ENCODE data around the gene NUDT16L1. TPM values are rescaled to one million over a fixed set of nuclear protein-coding genes. Genes with fewer than 3 reads are reported as not detected.
A peak's percentile ranks its signal among the peaks of the same experiment; 100 is the strongest.

NUDT16L1 gene
- total RNA-seq, 2 experiments from 2014 or later: 26.5 to 29.1 TPM

GRCh38 chr16:4694642-4695451, 1.5 kb downstream of the NUDT16L1 start:
- Mint-ChIP-seq H3K27me3 (no peaks in the 10 kb centered on the region), H3K36me3 (peaks cover 6% of the 10 kb centered on the region)
- DNase-seq: no peak

DNA sequence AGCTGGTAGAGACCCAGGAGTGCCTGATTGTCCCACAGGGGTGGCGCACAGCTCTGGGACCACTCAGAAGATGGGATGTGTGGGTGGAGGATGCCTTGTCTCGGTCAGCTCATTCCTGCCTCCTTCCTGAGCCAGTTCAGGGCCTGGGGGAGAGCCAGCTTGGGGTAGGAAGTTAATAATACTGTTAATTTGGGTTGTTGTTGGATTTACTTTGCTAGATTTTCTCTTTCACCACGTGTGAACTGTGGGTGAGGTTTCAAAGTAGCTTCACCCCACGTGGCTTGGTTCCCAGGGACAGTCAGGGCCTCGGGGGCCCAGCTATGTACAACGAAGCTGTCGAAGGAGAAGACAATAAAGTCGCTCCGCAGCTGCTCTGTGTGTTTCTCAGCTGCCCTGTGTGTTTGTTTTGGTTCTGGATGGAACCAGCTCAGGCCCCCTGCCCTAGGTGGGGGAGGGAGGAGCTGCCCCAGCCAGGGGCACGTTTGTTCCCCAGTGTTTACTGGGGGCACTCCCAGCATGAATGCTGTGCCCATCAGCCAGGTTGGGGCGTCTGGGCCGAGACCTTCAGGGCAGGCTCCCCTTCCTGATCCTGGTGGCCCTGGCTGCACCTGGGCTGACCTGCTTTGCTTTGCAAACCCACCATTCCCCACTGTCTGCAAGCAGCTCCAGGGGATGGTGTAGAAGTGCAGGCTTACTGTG, 2.3 kb downstream of the NUDT16L1 start:
- H3K27me3 Mint-ChIP-seq: no peaks in the 10 kb centered on the region
- peak overlapping the region; percentile 48 for H3K27ac Mint-ChIP-seq
- H3K9me3 Mint-ChIP-seq: no peaks in the 10 kb centered on the region
- peaks cover 7% of the 10 kb centered on the region for H3K36me3 Mint-ChIP-seq
- H3K4me1 Mint-ChIP-seq: peaks cover 28% of the 10 kb centered on the region
- no peak for DNase-seq
- peak overlapping the region; percentile 75 for H3K4me3 Mint-ChIP-seq

More at GRCh38 chr16:4694642-4695451, 1.5 kb downstream of the NUDT16L1 start:
- Mint-ChIP-seq H3K9me3 (no peaks in the 10 kb centered on the region), H3K4me3 (peak overlapping the region; percentile 75), H3K4me1 (peaks cover 22% of the 10 kb centered on the region), H3K27ac (peak overlapping the region; percentile 68)

DNA sequence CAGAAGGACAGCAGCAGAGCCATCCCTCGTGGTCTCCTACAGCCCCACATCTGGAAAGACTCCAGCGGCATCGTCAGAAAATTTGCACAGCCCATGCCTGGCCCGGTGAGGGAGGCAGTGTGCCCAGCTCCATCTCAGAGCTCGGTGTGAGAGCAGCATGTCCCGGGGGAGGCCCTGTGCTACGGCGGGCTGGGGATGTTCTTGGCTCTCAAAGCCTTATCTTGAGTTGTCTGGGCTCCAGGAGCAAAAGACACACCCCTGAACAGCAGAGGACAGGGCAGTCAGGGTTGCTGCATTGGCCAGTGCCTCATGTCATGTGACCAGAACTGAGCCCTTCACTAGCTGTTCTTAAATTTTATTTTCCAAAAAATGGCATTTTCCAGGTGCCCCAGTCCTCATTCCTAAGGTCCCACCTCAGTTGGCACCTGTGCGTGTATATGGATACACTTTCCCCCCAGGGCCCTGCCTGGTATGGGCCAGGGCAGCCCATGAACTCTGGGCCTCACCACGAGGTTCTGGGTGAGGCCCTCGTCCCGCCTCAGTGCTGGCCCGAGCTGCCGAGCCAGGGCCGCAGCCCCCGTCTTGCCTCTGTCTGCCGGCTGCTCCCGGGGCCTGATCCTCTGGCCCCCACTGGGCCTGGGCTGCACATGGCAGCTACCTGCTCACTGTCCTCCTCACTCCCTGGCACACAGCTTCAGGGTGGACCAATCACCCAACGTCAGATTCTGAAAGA, 3.0 kb downstream of the NUDT16L1 start:
- Mint-ChIP-seq H3K4me1 (peaks cover 30% of the 10 kb centered on the region), H3K27ac (no peak overlapping the region), H3K27me3 (no peaks in the 10 kb centered on the region), H3K4me3 (no peak overlapping the region), H3K9me3 (no peaks in the 10 kb centered on the region), H3K36me3 (peaks cover 7% of the 10 kb centered on the region)
- no peak for DNase-seq

DNA sequence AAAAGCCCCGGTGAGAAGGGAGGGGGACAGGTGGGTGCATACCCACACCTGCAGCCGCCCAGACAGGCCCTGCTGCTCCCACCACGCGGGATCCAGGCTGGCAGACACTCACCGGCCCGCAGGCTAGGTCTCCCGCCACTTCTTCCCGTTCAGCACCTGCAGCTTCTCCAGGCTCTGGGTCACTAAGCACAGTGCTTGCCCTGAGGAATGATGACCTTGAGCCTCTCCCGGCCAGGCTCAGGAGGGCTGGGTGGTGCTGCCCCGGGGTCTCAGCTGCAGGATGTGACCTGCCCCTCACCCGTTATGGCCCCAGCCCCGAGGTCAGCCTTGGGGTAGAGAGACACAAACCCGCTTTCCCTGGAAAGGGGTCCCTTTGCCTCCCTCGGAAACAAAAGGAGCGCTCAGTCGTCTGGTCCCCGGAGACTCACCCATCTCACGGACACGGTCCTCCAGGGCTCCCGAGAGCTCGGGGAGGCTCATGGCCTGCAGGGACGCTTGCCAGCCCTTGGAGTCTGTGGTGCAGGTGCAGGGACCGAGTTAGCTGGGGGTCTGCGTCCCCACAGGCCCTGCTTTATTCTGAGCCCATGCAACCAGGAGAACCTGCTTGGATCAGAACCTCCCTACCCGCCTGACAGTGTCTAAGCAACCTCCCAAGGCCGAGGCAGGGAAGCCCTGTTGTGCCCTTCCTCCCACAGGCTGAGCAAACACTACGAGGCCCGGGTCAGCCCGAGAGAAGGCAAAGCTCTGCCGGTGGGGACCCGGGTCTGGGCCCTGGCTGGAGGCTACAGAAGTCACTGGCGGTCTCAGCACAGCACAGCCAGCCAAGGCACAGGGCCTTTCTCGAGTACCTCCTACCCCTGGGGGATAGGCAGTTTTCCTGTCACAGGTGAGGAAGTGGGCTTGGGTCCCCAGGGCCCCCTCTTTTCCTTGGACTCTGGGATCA, 3.8 kb downstream of the NUDT16L1 start:
- Mint-ChIP-seq H3K4me1 (peaks cover 30% of the 10 kb centered on the region), H3K27me3 (no peaks in the 10 kb centered on the region), H3K27ac (no peak overlapping the region), H3K9me3 (no peaks in the 10 kb centered on the region), H3K36me3 (peaks cover 7% of the 10 kb centered on the region), H3K4me3 (no peak overlapping the region)
- no peak for DNase-seq

DNA sequence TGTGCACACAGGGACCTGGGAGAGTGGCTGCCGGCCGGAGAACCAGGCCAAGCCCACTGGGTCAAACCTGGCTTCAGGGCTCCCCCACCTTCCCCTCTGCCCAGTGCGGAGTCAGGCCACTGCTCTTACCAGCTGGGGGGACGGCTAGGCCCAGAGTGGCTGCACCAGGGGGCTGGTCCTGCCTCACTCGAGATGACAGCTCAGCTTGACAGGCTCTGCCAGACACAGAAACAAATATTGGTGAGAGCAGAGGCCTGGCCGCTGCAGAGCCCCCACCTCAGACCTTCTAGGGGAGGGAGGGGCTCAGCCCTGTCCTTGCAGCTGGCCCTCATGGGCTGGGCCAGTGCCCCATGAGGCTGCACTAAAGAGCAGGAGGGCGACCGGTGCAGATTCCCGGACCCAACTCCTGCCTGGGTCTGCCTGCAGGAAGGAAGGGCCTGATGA, 4.5 kb downstream of the NUDT16L1 start:
- Mint-ChIP-seq H3K27ac (no peak overlapping the region), H3K9me3 (no peaks in the 10 kb centered on the region), H3K27me3 (no peaks in the 10 kb centered on the region), H3K4me1 (peaks cover 25% of the 10 kb centered on the region), H3K36me3 (peaks cover 7% of the 10 kb centered on the region), H3K4me3 (no peak overlapping the region)
- DNase-seq: no peak

DNA sequence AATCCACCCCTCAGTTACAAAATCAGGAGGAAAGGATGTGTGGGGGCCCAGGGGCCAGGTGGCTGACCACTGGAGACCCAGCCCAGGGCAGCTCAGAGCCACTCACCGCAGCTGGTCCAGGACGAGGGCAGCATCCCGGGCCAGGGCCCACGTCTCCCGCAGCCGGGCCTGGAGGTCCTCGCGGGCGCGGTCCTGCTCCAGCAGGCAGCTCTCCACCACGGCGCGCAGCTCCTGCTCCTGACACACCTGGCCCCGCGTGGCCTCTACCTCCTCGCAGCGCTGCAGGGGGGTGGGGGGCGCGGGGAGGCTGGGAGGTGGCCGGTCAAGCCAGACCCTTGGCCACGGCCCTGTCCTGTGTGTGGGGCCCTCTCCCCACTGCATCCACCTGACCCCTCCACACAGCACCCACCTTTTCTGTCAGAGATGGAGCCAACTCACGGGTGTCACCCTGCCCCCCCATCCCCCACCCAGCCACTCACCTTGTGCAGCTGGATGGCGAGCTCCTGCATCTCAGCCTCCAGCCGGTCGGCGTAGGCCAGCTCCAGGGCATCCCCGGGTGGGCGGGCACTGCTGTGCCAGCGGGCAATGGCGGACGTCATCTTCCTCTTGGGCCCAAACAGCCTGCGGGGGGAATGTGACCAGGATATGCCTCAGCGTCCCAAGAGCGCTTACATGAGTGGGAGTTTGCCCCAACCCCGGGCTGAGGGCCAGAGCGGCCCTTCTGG, 5.1 kb downstream of the NUDT16L1 start:
- H3K4me3 Mint-ChIP-seq: no peak overlapping the region
- no peak for DNase-seq
- no peaks in the 10 kb centered on the region for H3K9me3 Mint-ChIP-seq
- H3K27ac Mint-ChIP-seq: no peak overlapping the region
- peaks cover 25% of the 10 kb centered on the region for H3K4me1 Mint-ChIP-seq
- H3K36me3 Mint-ChIP-seq: peaks cover 7% of the 10 kb centered on the region
- no peaks in the 10 kb centered on the region for H3K27me3 Mint-ChIP-seq

DNA sequence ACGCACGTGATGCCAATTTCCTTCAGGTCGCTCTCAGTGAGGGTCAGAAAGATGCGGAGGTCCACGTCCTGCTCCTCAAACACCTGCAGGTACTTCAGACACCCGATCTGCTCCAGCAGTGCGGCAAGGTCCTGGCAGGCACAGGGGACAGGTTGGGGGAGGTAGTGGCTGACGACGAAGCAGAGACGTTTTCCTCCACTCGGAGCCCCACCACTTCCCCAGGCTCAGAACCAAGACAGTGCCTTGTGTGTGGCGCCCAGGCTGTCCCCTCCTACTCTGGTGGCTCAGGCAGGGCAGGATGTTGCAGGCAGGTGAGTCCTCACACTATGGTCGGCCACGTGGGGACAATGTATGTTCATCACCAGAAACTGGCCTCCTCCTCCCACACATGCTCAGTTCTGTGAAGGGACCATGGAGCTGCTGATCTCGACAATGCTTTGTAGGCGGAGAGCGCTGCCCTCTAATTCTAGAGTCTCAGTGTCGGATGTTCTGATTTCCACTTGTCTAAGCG, 5.7 kb downstream of the NUDT16L1 start:
- H3K4me3 Mint-ChIP-seq: no peak overlapping the region
- no peaks in the 10 kb centered on the region for H3K9me3 Mint-ChIP-seq

GRCh38 chr16:4700380-4700996, 7.1 kb downstream of the NUDT16L1 start:
- Mint-ChIP-seq H3K4me3 (no peak overlapping the region), H3K9me3 (no peaks in the 10 kb centered on the region), H3K4me1 (peaks cover 14% of the 10 kb centered on the region), H3K27ac (no peak overlapping the region), H3K27me3 (no peaks in the 10 kb centered on the region), H3K36me3 (peaks cover 7% of the 10 kb centered on the region)
- peak; percentile 65 for DNase-seq

More for the DNA sequence above, 5.7 kb downstream of the NUDT16L1 start:
- Mint-ChIP-seq H3K36me3 (peaks cover 7% of the 10 kb centered on the region), H3K27ac (no peak overlapping the region), H3K27me3 (no peaks in the 10 kb centered on the region), H3K4me1 (peaks cover 25% of the 10 kb centered on the region)
- no peak for DNase-seq

- DNase-seq: no peak
- no peak overlapping the region for H3K27ac Mint-ChIP-seq
- H3K27me3 Mint-ChIP-seq: no peaks in the 10 kb centered on the region
- peaks cover 13% of the 10 kb centered on the region for H3K4me1 Mint-ChIP-seq
- peaks cover 7% of the 10 kb centered on the region for H3K36me3 Mint-ChIP-seq
- no peaks in the 10 kb centered on the region for H3K9me3 Mint-ChIP-seq
- H3K4me3 Mint-ChIP-seq: no peak overlapping the region
Measured at GRCh38 chr16:4700997-4701743, 7.8 kb downstream of the NUDT16L1 start.

GRCh38 chr16:4701791-4702465, 8.6 kb downstream of the NUDT16L1 start:
- peaks cover 13% of the 10 kb centered on the region for H3K4me1 Mint-ChIP-seq
- no peak for DNase-seq
- H3K9me3 Mint-ChIP-seq: no peaks in the 10 kb centered on the region
- H3K36me3 Mint-ChIP-seq: peaks cover 11% of the 10 kb centered on the region
- no peaks in the 10 kb centered on the region for H3K27me3 Mint-ChIP-seq
- H3K4me3 Mint-ChIP-seq: no peak overlapping the region
- no peak overlapping the region for H3K27ac Mint-ChIP-seq

- no peak for DNase-seq
- no peaks in the 10 kb centered on the region for H3K27me3 Mint-ChIP-seq
- no peak overlapping the region for H3K4me3 Mint-ChIP-seq
- peaks cover 13% of the 10 kb centered on the region for H3K36me3 Mint-ChIP-seq
- no peaks in the 10 kb centered on the region for H3K9me3 Mint-ChIP-seq
- no peak overlapping the region for H3K27ac Mint-ChIP-seq
- H3K4me1 Mint-ChIP-seq: peaks cover 13% of the 10 kb centered on the region
Measured at GRCh38 chr16:4702466-4702808, 9.1 kb downstream of the NUDT16L1 start.

GRCh38 chr16:4703906-4704305, 10.5 kb downstream of the NUDT16L1 start:
- peaks cover 13% of the 10 kb centered on the region for H3K4me1 Mint-ChIP-seq
- H3K27ac Mint-ChIP-seq: no peak overlapping the region
- no peak for DNase-seq
- H3K4me3 Mint-ChIP-seq: no peak overlapping the region
- H3K36me3 Mint-ChIP-seq: peaks cover 13% of the 10 kb centered on the region
- no peaks in the 10 kb centered on the region for H3K9me3 Mint-ChIP-seq
- no peaks in the 10 kb centered on the region for H3K27me3 Mint-ChIP-seq
